Measurements from ENCODE around the gene RNF43. TPM values are rescaled to one million over a fixed set of nuclear protein-coding genes. Genes with fewer than 3 reads are reported as not detected.

RNF43 gene
- total RNA-seq, 1 donor from 2014 or later, result not detected

- Mint-ChIP-seq H3K27me3 (ENCODE audit: insufficient read depth, low read depth) (no peaks in the 10 kb centered on the region), H3K36me3 (no peaks in the 10 kb centered on the region), H3K4me1 (peaks cover 34% of the 10 kb centered on the region), H3K27ac (no peak overlapping the region), H3K4me3 (no peak overlapping the region), H3K9me3 (no peaks in the 10 kb centered on the region)
- Histone ChIP-seq H3K27ac (no peak overlapping the region), H2AFZ (replicated peaks) (no peak overlapping the region), H4K20me1 (ENCODE audit: low read depth) (no peaks in the 10 kb centered on the region), H3K9me3 (ENCODE audit: low read depth) (no peaks in the 10 kb centered on the region), H3K4me3 (no peak overlapping the region), H3K79me2 (ENCODE audit: low read depth) (no peaks in the 10 kb centered on the region), H3K4me2 (no peak overlapping the region), H3F3A (ENCODE audit: low read depth) (no peaks in the 10 kb centered on the region), H3K27me3 (no peaks in the 10 kb centered on the region), H3K9ac (no peak overlapping the region), H3K4me1 (peaks cover 14% of the 10 kb centered on the region), H3K36me3 (no peaks in the 10 kb centered on the region)
- TF ChIP-seq CTCF (IDR thresholded peaks at IDR 0.05) (no peak), EZH2phosphoT487 (IDR thresholded peaks at IDR 0.05) (no peak), EZH2 (IDR thresholded peaks at IDR 0.05) (no peak)
- DNase-seq (ENCODE audit: low spot score), result no peak
Measured at GRCh38 chr17:58384897-58385296, 32.4 kb downstream of the RNF43 start.

- H3K79me2 ChIP-seq (ENCODE audit: low read depth), result no peaks in the 10 kb centered on the region
- TF ChIP-seq EZH2phosphoT487 (IDR thresholded peaks at IDR 0.05) (no peak), EZH2 (IDR thresholded peaks at IDR 0.05) (no peak), CTCF (IDR thresholded peaks at IDR 0.05) (no peak)
- H3K4me1 ChIP-seq, result peaks cover 5% of the 10 kb centered on the region
- no peaks in the 10 kb centered on the region for H3K36me3 Mint-ChIP-seq
- H3K4me3 ChIP-seq, result no peak overlapping the region
- no peaks in the 10 kb centered on the region for H3K9me3 ChIP-seq (ENCODE audit: low read depth)
- H3K9ac ChIP-seq, result no peak overlapping the region
- no peak overlapping the region for H3K4me3 Mint-ChIP-seq
- no peak overlapping the region for H3K4me2 ChIP-seq
- H2AFZ ChIP-seq (replicated peaks), result no peak overlapping the region
- H3K27me3 ChIP-seq, result no peaks in the 10 kb centered on the region
- no peak overlapping the region for H3K27ac Mint-ChIP-seq
- no peak for DNase-seq (ENCODE audit: low spot score)
- H3F3A ChIP-seq (ENCODE audit: low read depth), result no peaks in the 10 kb centered on the region
- H3K4me1 Mint-ChIP-seq, result peaks cover 27% of the 10 kb centered on the region
- H3K27me3 Mint-ChIP-seq (ENCODE audit: insufficient read depth, low read depth), result no peaks in the 10 kb centered on the region
- no peak overlapping the region for H3K27ac ChIP-seq
- H3K36me3 ChIP-seq, result no peaks in the 10 kb centered on the region
- no peaks in the 10 kb centered on the region for H3K9me3 Mint-ChIP-seq
- no peaks in the 10 kb centered on the region for H4K20me1 ChIP-seq (ENCODE audit: low read depth)
Measured at GRCh38 chr17:58383892-58384462, 33.4 kb downstream of the RNF43 start.

- H4K20me1 ChIP-seq (ENCODE audit: low read depth), result no peaks in the 10 kb centered on the region
- no peaks in the 10 kb centered on the region for H3K27me3 Mint-ChIP-seq (ENCODE audit: insufficient read depth, low read depth)
Measured at GRCh38 chr17:58382872-58383242, 34.5 kb downstream of the RNF43 start.

More at GRCh38 chr17:58382872-58383242, 34.5 kb downstream of the RNF43 start:
- H3K4me3 Mint-ChIP-seq, result no peak overlapping the region
- H3K4me3 ChIP-seq, result no peak overlapping the region
- H3K27ac ChIP-seq, result no peak overlapping the region
- H3F3A ChIP-seq (ENCODE audit: low read depth), result no peaks in the 10 kb centered on the region
- no peaks in the 10 kb centered on the region for H3K9me3 Mint-ChIP-seq
- H3K9ac ChIP-seq, result no peak overlapping the region
- H3K9me3 ChIP-seq (ENCODE audit: low read depth), result no peaks in the 10 kb centered on the region
- TF ChIP-seq EZH2 (IDR thresholded peaks at IDR 0.05) (no peak), CTCF (IDR thresholded peaks at IDR 0.05) (no peak), EZH2phosphoT487 (IDR thresholded peaks at IDR 0.05) (no peak)
- no peaks in the 10 kb centered on the region for H3K36me3 Mint-ChIP-seq
- H3K36me3 ChIP-seq, result no peaks in the 10 kb centered on the region
- H3K4me2 ChIP-seq, result no peak overlapping the region
- H2AFZ ChIP-seq (replicated peaks), result no peak overlapping the region
- H3K79me2 ChIP-seq (ENCODE audit: low read depth), result no peaks in the 10 kb centered on the region
- no peaks in the 10 kb centered on the region for H3K4me1 ChIP-seq
- no peak for DNase-seq (ENCODE audit: low spot score)
- no peaks in the 10 kb centered on the region for H3K27me3 ChIP-seq
- H3K27ac Mint-ChIP-seq, result peak overlapping the region; percentile 13
- peaks cover 22% of the 10 kb centered on the region for H3K4me1 Mint-ChIP-seq

All from neural progenitor cell (in vitro differentiated cells).